COLO829 (cell line): Measurements from ENCODE around the gene FLT4.
"Not testable (repeated sequence)": the region's sequence is repeated elsewhere in the genome, so short reads cannot be mapped to it uniquely, and the experiment has no call there.

Source experiments
- DNase-seq: peaks from one replicate; pipeline ENCODE4 v3.0.0; 2012; ENCODE audit warnings: low spot score

Gene FLT4

DNA sequence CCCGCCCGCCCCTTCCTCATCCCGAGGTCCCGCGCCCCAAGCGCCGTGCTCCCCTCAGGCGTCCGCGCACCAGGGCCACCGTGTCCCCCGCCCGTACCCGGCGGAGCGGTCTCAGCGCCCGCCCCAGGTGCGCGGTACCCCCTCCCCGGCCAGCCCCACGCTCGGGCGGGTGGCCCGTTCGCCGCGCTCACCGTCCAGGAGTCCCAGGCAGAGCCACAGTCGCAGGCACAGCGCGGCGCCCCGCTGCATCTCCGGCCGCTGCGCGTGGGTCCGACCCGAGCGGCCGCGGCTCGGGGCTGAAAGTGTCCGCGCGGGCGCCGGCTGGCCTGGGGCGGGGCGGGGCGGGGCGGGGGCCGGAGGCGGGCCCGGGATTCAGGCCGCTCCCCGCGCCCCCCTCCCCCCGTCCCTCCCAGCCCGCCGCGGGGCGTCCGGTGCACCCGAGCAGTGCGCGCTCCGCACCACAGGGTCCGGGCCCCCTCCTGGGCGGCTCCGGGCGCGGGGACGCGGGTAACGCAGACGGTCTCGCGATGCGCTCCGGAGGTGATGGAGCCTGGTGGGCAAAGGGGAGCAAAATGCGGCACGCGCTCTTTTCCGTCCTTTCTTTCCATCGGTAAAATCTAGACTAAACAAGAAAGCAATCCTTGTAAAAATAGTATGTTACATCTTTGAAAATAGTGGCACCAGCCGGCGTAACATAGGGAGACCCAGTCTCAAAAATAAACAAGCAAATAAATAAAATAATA lies at the start of gene FLT4:
Gene FLT4 (minus strand): TSS at position 304 of the 743 bp plus-strand sequence. CDS start 55 bp downstream, at position 249.
- DNase-seq = no peak

DNA sequence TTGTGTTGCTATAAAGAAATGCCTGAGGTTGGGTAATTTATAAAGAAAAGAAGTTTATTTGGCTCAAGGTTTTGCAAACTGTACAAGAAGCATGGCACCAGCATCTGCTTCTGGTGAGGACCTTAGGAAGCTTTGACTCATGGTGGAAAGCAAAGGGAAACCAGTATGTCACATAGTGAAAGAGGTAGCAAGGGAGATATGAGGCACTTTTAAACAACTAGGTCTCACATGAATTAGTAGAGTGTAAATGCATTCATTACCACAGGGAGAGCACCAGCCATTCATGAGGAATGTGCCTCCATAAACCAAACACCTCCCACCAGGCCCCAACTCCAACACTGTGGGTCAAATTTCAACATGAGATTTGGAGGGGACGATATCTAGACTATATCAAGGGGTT lies 49.6 kb upstream of the FLT4 start:
- DNase-seq = no peak

GRCh38 chr5:180696116-180696515 lies 46.7 kb upstream of the FLT4 start:
- DNase-seq = no peak

DNA sequence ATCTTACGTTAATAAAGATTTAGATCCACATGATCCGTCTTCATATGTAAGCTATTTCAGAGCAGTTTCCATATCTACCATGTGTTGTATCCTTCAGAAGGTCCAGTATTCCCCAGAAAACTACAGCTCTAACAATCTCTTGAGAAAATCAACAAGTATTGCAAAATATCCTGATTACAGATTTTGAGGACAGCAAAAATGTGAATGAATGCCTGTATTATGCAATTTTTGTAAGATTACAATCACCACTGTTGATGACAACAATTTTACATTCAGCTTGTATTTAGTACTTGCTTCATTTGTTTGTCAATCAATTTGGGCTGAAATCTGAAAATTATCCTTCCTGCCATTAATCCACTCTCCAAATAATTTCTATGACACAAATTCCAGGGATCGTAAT lies 43.0 kb upstream of the FLT4 start:
- no peak for DNase-seq

- no peak for DNase-seq
These were observed 41.6 kb upstream of the FLT4 start for GRCh38 chr5:180691046-180691445.

GRCh38 chr5:180690562-180690961 lies 41.2 kb upstream of the FLT4 start:
- DNase-seq = no peak

DNA sequence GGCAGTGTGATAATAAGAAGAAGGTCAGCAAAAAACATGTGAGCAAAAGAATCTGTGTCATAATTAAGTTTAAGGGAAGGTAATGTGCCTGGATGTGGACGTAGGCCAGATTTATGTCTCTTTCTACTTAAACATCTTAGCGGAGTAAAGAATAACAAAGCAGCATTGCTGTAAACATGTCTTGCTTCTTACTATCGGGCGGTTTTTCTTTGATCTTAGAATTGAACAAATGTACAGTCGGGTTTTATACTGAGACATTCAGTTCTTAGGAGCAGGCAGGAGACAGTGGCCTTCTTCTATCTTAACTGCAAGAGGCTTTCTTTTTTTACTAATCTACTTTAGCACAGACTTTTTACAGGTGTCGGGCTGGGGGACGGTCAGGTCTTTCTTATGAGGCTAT lies 40.4 kb upstream of the FLT4 start:
- DNase-seq = no peak

DNA sequence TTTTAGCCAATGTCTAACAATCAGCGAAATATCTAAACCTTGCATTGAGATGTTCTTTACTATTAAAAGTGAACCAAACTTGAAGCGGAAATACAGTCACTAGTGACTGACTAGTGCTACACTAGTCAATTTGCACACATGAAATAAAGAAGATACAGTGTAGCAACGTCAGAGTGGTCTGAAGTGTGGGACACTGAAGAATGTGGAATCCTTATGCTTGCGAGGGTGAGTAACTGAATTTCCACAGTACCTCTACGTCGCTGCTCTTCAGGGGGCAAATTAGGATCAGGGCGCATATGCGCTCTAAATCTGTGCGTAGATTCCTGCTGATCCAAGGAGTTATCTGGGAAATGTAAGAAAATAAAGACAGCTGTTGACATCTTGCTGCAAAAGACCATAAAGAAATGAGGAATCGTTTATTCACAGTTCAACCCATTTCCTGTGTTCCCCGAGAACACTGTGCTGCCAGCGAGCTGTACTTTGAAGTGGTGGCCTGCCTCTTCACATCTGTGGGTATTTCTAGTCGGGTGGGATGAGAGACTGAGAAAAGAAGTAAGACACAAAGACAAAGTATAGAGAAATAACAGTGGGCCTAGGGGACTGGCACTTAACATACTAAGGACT lies 39.8 kb upstream of the FLT4 start:
- no peak for DNase-seq

- DNase-seq = no peak
These were observed 39.1 kb upstream of the FLT4 start for GRCh38 chr5:180688330-180689070.

DNA sequence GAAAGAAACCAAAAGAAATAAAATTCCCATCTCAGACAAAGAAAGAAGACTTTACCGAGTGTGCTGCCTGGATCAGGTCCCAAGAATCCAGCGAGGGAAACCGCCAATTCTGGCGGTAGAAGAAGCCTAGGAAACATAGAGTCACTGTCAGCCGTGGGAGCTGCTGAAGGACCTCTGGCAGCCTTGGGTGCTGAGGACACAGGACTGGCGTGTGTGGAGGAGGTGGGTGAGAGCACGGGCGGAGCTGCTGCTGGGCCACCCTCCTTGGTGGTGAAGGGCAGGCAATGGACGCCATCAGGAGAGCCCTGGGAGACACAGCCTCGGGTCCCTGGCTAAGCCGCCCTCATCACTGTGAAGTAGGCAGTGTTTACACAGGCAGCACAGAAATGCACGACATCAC lies 37.4 kb upstream of the FLT4 start:
- DNase-seq = not testable (repeated sequence)

GRCh38 chr5:180684623-180685161 lies 35.3 kb upstream of the FLT4 start:
- DNase-seq = no peak

GRCh38 chr5:180683220-180683922 lies 34.0 kb upstream of the FLT4 start:
- no peak for DNase-seq

DNA sequence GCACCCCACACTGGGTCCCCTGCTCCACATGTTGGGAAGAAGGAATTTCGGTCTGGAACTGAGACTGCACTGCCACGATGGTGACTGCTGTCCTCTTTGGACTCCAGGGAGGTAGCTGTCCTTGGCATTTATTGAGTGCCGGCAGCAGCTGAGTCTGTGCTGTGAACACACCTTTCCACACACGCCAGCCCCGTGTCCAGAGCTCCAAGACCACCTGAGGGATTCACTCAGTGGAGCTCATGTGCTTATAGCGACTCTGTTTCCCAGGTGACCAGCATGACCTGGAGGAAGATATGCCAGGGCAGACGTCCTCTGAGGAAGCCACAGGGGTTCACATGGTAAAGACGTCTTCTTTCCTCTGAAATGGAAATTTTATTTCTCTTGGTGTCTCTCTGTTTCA lies 33.2 kb upstream of the FLT4 start:
- no peak for DNase-seq

GRCh38 chr5:180682008-180682407 lies 32.6 kb upstream of the FLT4 start:
- not testable (repeated sequence) for DNase-seq

DNA sequence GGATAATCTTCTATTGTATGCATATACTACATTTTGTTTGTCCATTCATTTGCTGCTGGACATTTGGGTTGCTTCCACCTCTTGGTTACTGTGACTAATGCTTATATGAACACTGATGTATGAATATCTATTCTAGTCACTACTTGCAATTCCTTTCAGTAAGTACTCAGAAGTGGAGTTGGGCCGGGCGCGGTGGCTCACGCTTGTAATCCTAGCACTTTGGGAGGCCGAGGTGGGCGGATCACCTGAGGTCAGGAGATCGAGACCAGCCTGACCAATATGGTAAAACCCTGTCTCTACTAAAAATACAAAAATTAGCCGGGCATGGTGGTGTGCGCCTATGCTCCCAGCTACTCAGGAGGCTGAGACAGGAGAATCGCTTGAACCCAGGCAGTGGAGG lies 28.9 kb upstream of the FLT4 start:
- not testable (repeated sequence) for DNase-seq

DNA sequence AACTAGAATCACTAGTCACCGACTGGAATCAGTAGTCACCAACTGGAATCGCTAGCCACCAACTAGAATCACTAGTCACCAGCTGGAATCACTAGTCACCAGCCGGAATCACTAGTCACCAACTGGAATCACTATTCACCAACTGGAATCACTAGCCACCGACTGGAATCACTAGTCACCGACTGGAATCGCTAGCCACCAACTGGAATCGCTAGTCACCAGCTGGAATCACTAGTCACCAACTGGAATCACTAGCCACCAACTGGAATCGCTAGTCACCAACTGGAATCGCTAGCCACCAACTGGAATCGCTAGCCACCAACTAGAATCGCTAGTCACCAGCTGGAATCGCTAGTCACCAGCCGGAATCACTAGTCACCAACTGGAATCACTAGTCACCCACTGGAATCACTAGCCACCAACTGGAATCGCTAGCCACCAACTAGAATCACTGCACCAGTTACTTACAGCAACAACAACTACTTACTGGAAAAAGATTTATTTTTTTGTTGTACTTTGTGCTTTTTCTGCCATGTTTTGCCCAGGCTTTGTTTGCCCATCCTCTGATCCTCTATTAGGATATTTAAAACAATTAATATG lies 25.7 kb upstream of the FLT4 start:
- DNase-seq = no peak

DNA sequence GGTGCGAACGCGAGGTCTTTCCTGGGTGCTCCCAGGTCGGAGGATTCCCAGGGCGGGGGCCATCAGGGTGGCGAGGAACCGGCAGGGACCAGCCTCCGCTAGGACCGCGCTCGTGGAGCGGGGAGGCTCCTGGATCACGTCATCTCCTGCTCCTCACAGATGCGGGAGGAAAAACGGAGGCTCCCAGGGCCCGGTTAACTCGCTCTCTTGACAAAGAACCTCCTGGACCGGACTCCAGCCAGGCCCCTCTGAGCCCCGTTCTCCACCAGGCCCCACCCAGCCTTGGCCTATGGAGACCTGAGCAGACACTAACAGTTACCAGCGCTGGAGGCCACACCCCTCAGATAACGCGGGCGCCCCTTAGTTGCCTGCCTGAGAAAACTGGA lies 24.7 kb upstream of the FLT4 start:
- not testable (repeated sequence) for DNase-seq

DNA sequence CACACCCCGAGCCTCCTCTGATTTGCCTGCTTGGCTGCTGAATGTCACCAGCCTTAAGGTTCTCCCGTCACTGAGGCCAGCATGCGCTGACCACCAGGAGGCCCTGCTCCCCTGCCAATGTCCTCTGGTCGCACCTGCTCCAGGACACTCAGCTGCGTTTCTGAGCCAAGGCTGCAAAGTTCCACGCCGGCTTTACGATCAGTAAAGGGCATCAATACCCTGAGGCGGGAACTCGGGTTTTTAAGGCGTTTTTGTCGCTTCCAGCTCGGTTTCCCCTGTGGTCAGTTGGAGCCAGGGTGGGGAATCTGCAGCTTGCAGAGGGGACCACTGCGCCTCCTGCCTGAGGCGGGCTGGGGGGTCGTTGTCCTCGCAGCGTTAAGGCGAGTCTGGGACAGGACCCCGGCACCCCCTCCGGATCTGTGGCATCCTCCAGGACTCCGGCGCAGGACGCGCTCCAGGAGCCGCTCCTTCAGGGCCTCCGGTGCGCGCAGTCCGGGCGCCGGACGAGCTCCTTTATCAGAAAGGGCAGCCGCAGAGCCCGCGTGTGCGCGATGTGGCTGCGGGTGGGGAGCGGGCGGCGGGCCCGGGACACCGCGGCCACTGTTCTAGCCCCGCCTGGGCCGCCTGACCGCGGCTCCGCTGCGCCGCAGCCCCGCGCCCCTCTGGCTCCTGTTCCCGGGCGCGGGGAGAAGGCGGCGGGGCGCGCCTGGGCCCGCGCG lies 24.1 kb upstream of the FLT4 start:
- DNase-seq = no peak

GRCh38 chr5:180671958-180672524 lies 22.6 kb upstream of the FLT4 start:
- not testable (repeated sequence) for DNase-seq

- DNase-seq = no peak
These were observed 21.4 kb upstream of the FLT4 start for GRCh38 chr5:180670586-180671359.
